ENCODE data around the gene ZFP30. TPM values are rescaled to one million over a fixed set of nuclear protein-coding genes. Genes with fewer than 3 reads are reported as not detected.
A peak's percentile ranks its signal among the peaks of the same experiment; 100 is the strongest.

Gene ZFP30
- total RNA-seq, 1 experiment from 2014 or later, result 10.1 TPM

- Mint-ChIP-seq H3K4me3 (peak overlapping the region; percentile 97), H3K36me3 (ENCODE audit: insufficient read depth in 1 of 3, low read depth in 3 of 3) (peaks cover 2 to 17% (median 13%) of the 10 kb centered on the region in 3 experiments; a peak in 6 of 7 replicates), H3K27ac (peak overlapping the region in 1 of 3 experiments; percentile 98; a peak in 1 of 7 replicates), H3K4me1 (peaks cover 13 to 15% of the 10 kb centered on the region in 2 experiments), H3K27me3 (ENCODE audit: low read depth) (peaks cover 22% of the 10 kb centered on the region), H3K9me3 (peaks cover 23 to 29% of the 10 kb centered on the region in 2 experiments)
- Histone ChIP-seq H3K18ac (ENCODE audit: insufficient read length, low read depth, low read length) (no peak overlapping the region), H4K20me1 (ENCODE audit: control insufficient read depth, insufficient read depth, insufficient read length) (no peaks in the 10 kb centered on the region), H3K9me3 (ENCODE audit: control insufficient read depth, low read depth, low read length) (no peaks in the 10 kb centered on the region), H3K4me2 (ENCODE audit: insufficient read depth, insufficient read length, low read length) (peak overlapping the region; percentile 94), H2BK20ac (ENCODE audit: low read depth, low read length, poor library complexity, severe bottlenecking) (no peak overlapping the region), H2AFZ (ENCODE audit: low read length) (peak overlapping the region; percentile 17), H2BK5ac (ENCODE audit: insufficient read length, low read length) (no peak overlapping the region), H3K4me1 (ENCODE audit: insufficient read depth, low read length) (no peaks in the 10 kb centered on the region), H3K79me1 (ENCODE audit: insufficient read depth, low read depth, low read length, poor library complexity, severe bottlenecking) (no peaks in the 10 kb centered on the region), H2BK120ac (ENCODE audit: low read depth, low read length, poor library complexity, severe bottlenecking) (no peak overlapping the region), H3K23me2 (ENCODE audit: insufficient read length, low read depth, low read length, poor library complexity, severe bottlenecking) (peaks cover 10% of the 10 kb centered on the region), H2BK15ac (ENCODE audit: low read depth, low read length) (no peak overlapping the region), H3K9ac (ENCODE audit: extremely low read depth, insufficient read length, low read length) (no peak overlapping the region), H3K56ac (ENCODE audit: insufficient read length, low read depth, low read length) (no peak overlapping the region), H3K27ac (ENCODE audit: insufficient read length, low read depth, low read length) (no peak overlapping the region), H2AK5ac (ENCODE audit: insufficient read length, low read length) (no peak overlapping the region), H4K5ac (ENCODE audit: insufficient read length, low read depth, low read length) (no peak overlapping the region), H3K27me3 (ENCODE audit: insufficient read depth, low read length) (no peaks in the 10 kb centered on the region), H3K79me2 (ENCODE audit: insufficient read depth, low read length) (no peaks in the 10 kb centered on the region), H3K4ac (ENCODE audit: low read depth, low read length) (no peak overlapping the region), H3T11ph (ENCODE audit: low read length) (no peak overlapping the region), H4K8ac (replicated peaks; ENCODE audit: insufficient read length, low read depth, low read length) (no peak overlapping the region), H3K23ac (ENCODE audit: insufficient read length, low read depth, low read length) (no peak overlapping the region), H4K91ac (ENCODE audit: insufficient read length, low read depth, low read length) (no peak overlapping the region), H2BK12ac (ENCODE audit: insufficient read length, low read depth, low read length) (no peak overlapping the region), H3K14ac (ENCODE audit: insufficient read depth, low read length) (no peak overlapping the region)
- WGBS (ENCODE audit: extremely low coverage, insufficient read length, low lambda C conversion rate), result no CpG with 5 or more reads among the region's 20 CpGs
- no peak for DNase-seq
- no peak for TF ChIP-seq CTCF (conservative IDR thresholded peaks at IDR 0.05)
These were observed 60.3 kb downstream of the ZFP30 start for GRCh38 chr19:37594982-37595382.

Measured in H9 (cell line).